Measurements from ENCODE around the gene OAS3. TPM values are rescaled to one million over a fixed set of nuclear protein-coding genes. Genes with fewer than 3 reads are reported as not detected.
"Not testable (repeated sequence)": the region's sequence is repeated elsewhere in the genome, so short reads cannot be mapped to it uniquely, and the experiment has no call there.

Gene OAS3
- polyA plus RNA-seq, 1 donor = 6.5 TPM

DNA sequence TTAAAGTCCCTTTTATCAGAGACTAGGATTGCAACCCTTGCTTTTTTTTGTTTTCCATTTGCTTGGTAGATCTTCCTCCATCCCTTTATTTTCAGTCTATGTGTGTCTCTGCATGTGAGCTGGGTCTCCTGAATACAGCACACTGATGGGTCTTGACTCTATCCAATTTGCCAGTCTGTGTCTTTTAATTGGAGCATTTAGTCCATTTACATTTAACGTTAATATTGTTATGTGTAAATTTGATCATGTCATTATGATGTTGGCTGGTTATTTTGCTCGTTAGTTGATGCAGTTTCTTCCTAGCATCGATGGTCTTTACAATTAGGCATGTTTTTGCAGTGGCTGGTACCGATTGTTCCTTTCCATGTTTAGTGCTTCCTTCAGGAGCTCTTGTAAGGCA lies 18.9 kb downstream of the OAS3 start:
- not testable (repeated sequence) for DNase-seq

DNA sequence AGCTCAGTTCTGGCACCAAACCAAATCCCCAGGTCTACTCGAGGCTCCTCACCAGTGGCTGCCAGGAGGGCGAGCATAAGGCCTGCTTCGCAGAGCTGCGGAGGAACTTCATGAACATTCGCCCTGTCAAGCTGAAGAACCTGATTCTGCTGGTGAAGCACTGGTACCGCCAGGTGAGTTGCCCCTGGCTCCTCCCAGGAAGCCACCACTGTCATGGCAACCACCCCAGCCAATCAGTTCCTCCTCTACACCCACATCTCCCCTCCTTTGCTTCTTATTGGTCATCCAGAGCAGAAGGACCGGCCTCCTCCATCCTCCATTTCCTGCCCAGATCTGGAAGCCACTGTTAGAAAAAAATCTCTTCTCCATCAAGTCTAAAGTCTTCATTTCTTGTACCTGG lies 22.8 kb downstream of the OAS3 start:
- DNase-seq = no peak

DNA sequence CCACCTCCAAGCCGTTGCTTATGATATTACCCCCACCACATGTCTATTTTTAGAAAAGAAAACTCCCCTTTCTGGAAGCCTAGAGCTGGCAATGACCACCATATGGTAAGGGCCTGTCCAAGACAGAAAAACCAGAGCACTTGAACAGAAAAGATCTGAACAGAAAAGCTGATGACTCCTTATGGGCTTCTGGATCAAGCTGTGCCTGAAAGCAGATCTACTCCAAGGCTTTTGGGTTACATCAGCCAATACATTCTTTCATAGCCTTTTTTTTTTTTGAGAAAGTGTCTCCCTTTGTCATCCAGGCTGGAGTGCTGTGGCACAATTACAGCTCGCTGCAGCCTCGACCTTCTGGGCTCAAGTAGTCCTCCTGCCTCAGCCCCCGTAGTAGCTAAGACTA lies 23.3 kb downstream of the OAS3 start:
- DNase-seq = no peak

DNA sequence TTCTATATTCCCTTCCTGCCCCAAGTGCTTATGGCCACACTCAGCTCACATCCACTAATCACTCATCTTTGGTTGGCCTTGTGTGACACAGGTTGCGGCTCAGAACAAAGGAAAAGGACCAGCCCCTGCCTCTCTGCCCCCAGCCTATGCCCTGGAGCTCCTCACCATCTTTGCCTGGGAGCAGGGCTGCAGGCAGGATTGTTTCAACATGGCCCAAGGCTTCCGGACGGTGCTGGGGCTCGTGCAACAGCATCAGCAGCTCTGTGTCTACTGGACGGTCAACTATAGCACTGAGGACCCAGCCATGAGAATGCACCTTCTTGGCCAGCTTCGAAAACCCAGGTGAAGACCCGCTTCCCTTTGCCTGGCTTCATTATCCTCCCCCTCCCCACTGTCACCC lies 24.3 kb downstream of the OAS3 start:
- no peak for DNase-seq

DNA sequence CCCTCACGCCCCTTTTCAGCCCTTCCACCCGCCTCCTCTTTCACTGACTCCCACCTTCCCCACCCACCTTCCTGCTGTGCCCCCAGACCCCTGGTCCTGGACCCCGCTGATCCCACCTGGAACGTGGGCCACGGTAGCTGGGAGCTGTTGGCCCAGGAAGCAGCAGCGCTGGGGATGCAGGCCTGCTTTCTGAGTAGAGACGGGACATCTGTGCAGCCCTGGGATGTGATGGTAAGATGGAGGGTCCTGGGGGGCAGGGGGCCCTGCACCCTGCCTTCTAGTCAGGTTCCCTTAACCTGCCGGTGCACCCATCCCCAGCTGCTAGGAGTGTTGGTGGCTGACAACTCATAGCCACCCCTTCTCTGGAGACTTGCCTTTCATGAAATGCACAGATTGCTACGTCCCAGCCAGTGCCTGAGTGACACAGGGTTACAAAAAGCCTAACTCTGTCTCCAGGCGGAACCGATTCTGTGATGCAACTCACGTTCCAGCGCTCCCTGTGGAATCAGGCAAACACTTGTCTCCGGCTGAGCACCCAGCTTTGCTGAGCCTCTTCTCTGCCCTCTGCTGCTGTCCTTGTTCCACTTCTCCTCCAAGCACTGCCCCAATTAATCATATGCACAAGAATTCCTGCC lies 25.1 kb downstream of the OAS3 start:
- DNase-seq = no peak

DNA sequence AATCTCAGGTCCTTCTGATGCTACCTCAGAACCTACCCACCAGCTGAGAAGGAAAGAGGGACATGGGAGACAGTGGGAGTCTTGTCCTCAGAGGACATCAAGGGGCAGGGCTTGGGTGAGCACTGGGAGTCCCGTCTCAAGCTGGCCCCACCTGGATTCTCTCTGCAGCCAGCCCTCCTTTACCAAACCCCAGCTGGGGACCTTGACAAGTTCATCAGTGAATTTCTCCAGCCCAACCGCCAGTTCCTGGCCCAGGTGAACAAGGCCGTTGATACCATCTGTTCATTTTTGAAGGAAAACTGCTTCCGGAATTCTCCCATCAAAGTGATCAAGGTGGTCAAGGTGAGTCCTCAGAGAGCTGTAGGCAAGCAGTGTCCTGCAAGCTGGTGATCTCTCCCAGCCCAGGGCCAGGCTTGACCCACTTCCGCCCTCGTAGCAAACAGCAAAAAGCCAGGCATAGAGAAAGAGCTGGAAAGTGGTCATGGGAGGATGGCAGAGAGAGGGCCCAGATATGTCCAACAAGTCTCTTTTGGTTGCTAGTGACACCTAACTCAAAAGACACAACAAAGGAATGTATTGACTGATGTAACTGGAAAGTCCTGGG lies 25.9 kb downstream of the OAS3 start:
- no peak for DNase-seq

DNA sequence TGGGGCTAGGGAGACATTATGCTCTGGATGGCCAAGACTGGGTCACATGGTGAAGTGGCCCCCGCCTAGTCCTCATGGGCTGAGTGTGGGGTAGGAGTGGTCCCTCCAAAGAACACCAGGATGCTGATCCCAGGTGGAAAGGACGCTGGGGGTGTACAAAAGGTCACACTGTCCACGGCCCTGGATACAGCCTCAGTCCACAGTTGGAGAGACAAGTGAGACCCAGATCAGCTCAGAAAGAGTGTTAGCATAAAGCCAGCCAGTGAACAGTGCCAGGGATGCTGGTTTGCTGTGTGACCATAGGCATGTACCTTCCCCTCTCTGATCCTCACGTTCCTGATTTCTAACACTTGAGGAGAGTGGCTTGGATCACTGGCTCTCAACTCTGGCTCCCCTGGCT lies 26.6 kb downstream of the OAS3 start:
- DNase-seq = no peak

DNA sequence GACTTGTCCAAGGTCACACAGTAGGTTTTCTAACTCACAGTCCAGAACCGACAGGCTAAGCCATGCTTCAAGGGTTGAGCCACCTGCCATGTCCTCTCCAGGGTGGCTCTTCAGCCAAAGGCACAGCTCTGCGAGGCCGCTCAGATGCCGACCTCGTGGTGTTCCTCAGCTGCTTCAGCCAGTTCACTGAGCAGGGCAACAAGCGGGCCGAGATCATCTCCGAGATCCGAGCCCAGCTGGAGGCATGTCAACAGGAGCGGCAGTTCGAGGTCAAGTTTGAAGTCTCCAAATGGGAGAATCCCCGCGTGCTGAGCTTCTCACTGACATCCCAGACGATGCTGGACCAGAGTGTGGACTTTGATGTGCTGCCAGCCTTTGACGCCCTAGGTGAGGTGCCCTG lies 27.4 kb downstream of the OAS3 start:
- no peak for DNase-seq

DNA sequence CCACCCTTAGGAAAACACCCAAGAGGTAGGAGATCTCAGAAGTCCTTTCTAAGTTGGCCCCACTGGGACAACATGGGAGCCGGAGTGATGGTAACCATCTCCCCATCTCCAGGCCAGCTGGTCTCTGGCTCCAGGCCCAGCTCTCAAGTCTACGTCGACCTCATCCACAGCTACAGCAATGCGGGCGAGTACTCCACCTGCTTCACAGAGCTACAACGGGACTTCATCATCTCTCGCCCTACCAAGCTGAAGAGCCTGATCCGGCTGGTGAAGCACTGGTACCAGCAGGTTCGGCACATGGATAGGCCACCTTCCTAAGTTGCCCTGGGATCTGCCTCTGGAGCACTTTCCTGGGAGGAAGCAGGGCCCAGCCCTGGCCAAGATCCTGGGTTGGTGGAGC lies 29.0 kb downstream of the OAS3 start:
- no peak for DNase-seq

DNA sequence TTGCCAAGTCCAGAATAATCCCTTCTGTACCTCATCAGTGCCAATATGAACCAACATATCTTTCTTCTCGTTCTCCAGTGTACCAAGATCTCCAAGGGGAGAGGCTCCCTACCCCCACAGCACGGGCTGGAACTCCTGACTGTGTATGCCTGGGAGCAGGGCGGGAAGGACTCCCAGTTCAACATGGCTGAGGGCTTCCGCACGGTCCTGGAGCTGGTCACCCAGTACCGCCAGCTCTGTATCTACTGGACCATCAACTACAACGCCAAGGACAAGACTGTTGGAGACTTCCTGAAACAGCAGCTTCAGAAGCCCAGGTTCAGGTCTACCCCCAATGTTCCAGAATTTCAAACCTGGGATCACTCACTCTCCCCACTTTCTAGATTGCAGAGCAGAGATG lies 29.6 kb downstream of the OAS3 start:
- DNase-seq = no peak

DNA sequence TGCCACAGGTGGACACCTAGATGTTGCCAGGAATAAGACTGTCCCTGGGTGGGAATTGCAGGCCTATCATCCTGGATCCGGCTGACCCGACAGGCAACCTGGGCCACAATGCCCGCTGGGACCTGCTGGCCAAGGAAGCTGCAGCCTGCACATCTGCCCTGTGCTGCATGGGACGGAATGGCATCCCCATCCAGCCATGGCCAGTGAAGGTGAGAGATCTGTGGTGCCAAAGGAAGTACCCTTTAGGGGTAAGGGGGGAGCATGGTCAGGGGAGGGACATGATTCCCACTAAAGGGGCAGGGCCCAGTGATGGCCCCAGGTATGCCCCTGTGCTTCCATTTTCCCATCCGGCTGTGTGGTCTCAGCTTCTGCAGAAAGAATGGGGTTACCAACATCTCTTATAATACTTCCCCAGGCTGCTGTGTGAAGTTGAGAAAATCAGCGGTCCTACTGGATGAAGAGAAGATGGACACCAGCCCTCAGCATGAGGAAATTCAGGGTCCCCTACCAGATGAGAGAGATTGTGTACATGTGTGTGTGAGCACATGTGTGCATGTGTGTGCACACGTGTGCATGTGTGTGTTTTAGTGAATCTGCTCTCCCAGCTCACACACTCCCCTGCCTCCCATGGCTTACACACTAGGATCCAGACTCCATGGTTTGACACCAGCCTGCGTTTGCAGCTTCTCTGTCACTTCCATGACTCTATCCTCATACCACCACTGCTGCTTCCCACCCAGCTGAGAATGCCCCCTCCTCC lies 31.5 kb downstream of the OAS3 start:
- no peak for DNase-seq

DNA sequence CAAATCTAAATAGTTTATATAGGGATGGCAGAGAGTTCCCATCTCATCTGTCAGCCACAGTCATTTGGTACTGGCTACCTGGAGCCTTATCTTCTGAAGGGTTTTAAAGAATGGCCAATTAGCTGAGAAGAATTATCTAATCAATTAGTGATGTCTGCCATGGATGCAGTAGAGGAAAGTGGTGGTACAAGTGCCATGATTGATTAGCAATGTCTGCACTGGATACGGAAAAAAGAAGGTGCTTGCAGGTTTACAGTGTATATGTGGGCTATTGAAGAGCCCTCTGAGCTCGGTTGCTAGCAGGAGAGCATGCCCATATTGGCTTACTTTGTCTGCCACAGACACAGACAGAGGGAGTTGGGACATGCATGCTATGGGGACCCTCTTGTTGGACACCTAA lies 32.1 kb downstream of the OAS3 start:
- no peak for DNase-seq

DNA sequence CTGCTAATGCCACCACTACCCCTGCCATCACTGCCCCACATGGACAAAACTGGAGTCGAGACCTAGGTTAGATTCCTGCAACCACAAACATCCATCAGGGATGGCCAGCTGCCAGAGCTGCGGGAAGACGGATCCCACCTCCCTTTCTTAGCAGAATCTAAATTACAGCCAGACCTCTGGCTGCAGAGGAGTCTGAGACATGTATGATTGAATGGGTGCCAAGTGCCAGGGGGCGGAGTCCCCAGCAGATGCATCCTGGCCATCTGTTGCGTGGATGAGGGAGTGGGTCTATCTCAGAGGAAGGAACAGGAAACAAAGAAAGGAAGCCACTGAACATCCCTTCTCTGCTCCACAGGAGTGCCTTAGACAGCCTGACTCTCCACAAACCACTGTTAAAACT lies 33.0 kb downstream of the OAS3 start:
- peak; percentile 6 for DNase-seq

DNA sequence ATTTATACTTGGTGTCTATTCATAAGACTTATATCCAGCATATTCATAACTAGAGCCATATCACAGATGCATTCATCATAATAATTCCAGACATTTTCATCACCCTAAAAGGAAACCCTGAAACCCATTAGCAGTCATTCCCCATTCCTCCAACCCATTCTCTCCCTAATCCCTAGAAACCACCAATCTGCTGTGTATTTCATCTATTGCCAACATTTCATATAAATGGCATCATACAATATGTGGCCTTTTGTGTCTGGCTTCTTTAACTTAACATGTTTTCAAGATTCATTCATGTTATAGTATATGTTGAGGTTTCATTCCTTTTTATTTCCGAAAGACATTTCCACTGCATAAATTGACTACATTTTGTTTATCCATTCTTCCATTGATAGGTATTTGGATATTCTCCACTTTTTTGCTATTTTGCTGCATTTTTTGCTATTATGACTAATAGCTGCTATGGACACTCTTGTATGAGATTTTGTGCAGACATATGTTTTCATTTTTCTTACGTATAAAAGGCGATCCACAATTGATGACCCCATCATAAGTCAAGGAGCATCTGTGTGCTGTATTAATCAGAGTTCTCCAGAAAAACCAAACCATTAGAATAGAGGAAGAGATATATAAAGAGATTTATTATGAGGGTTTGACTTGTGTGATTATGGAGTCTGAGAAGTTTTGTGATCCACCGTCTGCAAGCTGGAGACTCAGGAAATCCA lies 34.9 kb downstream of the OAS3 start:
- no peak for DNase-seq

DNA sequence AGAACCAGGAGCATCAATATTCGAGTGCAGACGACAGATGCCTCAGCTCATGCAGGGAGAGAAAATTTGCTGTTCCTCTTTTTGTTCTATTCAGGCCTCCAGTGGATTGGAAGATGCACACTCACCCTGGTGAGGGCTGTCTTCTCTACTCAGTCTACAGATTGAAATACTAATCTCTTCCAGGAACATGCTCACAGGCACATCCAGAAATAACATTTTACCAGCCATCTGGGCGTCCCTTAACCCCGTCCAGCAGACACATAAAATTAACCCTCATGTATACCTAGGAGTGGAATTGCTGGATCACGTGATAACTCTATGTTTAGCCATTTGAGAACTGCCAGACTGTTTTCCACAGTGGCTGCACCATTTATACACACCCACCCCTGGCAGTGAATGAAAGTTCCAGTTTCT lies 35.6 kb downstream of the OAS3 start:
- no peak for DNase-seq

DNA sequence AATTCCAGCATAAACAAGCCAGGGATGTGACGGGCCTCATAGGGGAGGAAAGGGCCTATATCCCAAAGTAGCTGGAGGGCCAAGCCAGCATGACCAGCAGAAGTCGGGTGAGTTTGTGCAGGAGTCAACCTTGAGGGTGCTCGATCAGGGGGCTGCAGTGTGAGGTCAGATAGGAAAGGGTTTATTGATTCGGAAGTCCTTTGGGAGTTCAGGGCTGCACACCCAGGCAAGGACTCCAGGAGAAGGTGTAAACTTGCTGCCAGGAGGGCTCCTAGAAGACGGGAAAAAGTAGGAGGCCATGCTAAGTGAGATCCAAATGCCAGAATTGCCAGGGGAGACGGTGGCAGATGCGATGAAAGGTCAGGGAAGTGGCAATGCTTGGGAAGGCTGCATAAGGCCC lies 36.6 kb downstream of the OAS3 start:
- DNase-seq = no peak

DNA sequence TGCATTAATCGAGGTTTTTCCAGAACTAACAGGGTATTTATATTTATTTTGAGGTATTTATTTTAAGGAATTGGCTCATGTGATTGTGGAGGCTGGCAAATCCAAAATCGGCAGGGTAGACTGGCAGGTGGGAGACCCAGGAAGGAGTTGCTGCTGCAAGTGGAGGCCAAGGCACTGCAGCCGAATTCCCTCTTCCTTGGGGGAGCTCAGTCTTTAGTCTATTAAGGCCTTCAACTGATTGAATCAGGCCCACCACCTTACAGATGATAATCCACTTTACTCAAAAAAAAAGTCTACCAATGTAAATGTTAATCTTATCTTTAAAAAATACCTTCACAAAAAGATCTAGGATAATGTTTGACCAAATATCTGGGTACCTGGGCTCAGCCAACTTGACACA lies 38.9 kb downstream of the OAS3 start:
- DNase-seq = no peak

DNA sequence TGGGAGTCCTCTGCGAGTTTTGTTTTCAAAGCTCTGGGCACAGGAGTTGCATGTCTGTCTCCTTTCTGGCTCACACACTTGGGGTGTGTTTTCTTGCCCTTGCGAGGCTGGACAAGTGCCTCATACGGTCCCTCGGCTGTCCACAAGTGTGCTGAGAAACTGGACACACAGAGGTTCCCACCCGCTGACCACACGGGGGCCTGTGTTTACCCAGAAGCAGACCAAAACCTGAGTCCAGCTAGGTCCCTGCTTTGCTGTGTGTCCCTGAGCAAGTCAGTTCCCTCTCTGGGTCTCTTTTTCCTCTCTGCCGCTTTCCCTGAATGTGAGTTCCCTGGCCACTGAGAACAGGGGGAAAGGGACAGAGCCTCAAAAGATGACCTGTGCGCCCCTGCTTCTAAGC lies 39.4 kb downstream of the OAS3 start:
- DNase-seq = no peak

DNA sequence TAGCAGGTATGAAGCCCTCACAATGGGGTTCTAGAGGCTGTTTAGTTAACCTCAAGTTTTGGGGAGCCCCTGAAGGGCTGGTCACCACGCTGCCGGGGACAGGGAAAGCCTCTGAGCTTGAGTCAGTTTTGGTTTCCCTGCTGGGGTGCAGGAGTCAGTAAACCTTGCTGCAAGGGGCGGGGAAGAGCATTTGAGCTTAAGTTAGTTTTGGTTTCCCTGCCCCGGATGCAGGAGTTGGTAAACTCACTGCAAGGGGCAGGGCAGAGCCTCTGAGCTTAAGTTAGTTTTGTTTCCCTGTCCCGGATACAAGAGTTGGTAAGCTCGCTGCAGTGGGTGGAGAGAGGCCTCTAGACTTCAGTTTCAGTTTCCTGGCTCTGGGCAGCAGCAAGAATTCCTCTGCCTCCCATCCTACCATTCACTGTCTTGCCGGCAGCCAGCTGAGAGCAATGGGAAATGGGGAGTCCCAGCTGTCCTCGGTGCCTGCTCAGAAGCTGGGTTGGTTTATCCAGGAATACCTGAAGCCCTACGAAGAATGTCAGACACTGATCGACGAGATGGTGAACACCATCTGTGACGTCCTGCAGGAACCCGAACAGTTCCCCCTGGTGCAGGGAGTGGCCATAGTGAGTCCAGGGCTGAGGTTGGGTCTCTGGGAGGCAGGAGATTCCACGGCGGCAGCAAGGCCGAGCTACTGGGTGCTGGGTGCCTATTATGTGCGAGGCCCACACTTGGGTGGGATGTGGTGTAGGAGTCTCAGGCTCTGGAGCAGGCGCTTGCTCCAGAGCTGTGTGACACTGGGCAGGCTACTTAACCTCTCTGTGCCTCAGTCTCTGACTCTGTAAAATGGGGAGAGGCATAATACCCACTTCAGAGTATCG lies 40.1 kb downstream of the OAS3 start, which contains the start of gene OAS2:
Gene OAS2, plus strand, starts transcription at position 357 of the 878 bp plus-strand sequence. Its CDS starts 90 bp downstream, at position 447.
- peak; percentile 19 for DNase-seq

DNA sequence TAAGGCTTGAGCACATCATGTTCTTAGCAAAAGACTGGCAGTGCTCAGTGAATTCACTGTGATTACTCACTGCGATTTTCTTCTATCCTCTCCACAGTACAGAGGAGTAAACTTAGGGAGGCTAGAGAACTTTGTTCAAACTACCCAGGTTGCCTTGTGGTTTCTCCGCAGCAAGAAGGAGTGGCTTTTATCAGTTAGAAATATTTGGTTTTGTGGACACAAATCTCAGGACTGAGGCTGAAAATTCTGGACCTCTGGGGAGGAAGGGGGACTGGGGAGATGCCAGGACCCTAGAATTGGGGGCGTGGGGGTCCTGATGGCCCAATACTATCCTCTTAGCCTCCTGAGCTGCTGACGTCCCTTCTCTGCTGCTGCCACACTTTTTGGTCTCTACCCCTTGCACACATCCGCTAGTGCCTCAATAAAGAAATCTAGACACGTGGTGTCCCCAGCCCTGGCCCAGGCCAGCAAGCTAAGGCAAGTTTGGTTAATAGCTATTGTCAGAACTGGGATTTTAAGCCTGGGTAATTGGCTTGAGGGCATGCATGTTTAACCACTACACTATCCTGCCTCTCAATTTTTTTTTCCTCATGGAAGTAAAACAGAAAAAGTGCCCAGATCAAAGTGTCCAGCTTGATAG lies 40.9 kb downstream of the OAS3 start:
- DNase-seq = no peak

DNA sequence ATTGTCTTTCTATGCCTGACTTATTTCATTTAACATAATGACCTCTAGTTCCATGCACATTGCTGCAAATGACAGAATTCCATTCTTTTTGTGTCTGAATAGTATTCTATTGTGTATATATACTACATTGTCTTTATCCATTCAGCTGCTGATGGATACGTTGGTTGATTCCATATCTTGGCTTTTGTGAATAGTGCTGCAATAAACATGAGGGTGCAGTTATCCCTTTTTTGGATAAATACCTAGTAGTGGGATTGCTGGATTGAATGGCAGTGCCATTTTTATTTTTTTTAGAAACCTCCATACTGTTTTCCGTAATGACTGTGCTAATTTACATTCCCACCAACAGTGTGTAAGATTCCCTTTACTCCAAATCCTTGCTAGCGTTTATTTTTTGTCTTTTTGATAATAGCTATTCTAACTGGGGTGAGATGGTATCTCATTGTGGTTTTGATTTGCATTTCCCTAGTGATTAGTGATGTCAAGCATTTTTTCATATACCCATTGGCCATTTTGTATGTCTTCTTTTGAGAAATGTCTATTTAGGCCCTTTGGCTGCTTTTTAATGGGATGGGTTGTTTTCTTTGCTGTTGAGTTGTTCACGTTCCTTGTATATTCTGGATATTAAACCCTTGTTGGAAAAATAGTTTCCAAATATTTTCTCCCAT lies 42.4 kb downstream of the OAS3 start:
- DNase-seq = no peak

All from hindlimb muscle (tissue), 1 donor.